ENCODE results near the gene ZBTB12.
"Not testable (repeated sequence)": the region's sequence is repeated elsewhere in the genome, so short reads cannot be mapped to it uniquely, and the experiment has no call there.

Gene ZBTB12

DNA sequence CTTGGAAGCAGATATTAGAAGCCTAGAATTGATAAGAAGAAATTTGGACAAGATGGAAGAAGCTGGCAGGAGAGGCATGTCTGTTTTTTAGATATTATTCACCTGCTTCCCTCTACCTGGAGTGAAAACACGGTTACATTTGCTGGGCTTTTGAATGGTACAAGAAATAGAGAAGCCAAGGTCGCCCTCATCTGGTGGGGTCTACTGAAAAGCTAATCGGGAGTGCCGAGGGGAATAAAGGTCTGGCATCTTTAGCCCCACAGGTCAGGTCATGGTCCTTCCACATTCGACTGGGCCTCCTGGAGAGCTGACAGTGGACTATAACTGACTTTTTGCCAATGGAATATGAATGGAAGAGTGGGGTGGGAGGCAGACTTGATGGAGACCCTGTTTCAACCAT lies 21.1 kb upstream of the ZBTB12 start:
- no peak for DNase-seq (ENCODE audit: low read depth in 2 of 2)

- DNase-seq (ENCODE audit: low read depth in 2 of 2) = no peak
Measured at GRCh38 chr6:31920811-31921210, 18.9 kb upstream of the ZBTB12 start.

GRCh38 chr6:31919624-31920303 lies 17.9 kb upstream of the ZBTB12 start:
- no peak for DNase-seq (ENCODE audit: low read depth in 2 of 2)

- DNase-seq (ENCODE audit: low read depth in 2 of 2) = no peak
Measured at GRCh38 chr6:31918069-31918720, 16.3 kb upstream of the ZBTB12 start.

GRCh38 chr6:31915756-31916155 lies 13.9 kb upstream of the ZBTB12 start:
- no peak for DNase-seq (ENCODE audit: low read depth in 2 of 2)

DNA sequence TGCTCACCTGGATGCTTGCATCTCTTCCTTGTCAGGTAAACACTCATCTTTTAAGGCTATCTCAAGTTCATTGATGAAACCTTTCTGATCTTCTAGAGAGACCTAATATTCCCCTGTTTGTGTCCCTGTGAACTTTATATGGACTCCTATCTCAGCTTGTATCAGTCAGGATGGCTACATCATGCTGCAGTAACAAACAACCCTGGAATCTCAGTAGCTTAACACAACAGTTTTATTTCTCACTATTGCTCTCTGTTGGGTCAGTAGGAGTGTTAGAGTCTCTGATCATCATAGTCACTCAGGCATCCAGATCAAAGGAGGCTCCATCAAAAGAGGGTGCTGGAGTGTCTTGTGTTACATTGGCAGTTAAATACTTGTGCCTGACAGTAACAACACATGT lies 13.5 kb upstream of the ZBTB12 start:
- DNase-seq (ENCODE audit: low read depth in 2 of 2) = no peak

DNA sequence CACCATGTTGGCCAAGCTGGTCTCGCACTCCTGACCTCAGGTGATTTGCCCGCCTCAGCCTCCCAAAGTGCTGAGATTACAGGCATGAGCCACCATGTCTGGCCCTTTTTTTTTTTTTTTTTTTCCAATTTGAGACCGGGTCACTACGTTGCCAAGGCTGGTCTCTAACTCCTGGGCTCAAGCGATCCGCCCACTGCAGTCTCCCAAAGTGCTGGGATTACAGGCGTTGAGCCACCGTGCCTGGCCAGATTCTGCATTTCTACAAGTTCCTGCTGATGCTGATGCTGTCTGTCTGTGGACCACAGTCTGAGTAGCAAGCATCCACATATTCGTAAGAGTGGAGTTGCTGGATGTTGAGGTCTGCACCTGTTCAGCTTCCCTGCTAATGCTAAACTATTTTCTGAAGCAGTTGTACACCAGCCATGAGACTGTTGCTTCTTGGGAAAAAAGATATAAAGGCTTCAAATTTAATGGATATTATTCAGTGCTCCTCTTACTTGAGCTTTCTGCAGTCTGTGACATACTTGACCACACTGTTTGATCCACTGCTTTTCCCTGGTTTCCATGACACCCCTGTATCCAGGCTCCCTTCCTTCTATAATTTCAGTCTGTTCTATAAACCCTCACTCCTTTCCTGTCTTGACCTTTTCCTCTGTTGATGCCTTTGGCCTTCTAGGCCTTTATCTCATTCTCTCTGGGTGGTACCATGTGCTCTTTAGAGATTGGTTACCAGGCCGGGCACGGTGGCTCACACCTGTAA lies 10.1 kb upstream of the ZBTB12 start:
- DNase-seq (ENCODE audit: low read depth in 2 of 2) = no peak

DNA sequence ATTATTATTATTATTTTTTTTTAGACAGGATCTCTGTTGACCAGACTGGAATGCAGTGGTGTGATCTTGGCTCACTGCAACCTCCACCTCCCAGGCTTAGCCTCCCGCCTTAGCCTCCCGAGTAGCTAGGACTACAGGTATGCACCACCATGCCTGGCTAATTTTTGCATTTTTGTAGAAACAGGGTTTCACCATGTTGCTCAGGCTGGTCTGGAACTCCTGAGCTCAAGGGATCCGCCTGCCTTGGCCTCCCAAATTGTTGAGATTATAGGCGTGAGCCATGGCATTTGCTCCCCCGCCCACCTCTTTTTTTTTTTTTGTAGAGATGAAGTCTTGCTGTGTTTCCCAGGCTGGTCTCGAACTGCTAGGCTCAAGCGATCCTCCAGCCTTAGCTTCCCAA lies 7.4 kb upstream of the ZBTB12 start:
- not testable (repeated sequence) for DNase-seq (ENCODE audit: low read depth in 2 of 2)

DNA sequence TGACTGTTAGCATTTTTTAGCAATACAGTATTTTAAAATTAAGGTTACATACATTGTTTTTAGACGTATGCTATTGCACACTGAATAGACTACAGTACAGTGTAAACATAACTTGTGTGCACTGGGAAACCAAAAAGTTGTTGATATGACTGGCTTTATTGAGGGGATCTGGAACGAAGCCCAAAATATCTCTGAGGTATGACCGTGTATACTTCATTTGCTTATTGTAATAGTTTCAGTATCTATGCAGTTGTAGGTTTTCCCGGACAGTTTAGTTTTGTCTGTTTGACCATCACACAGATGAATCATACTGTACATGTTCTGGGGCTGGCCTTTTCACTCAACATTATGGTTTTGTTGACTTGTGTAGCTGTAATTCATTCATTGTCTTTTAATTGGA lies 6.9 kb upstream of the ZBTB12 start:
- DNase-seq (ENCODE audit: low read depth in 2 of 2) = no peak

GRCh38 chr6:31908255-31908654 lies 6.4 kb upstream of the ZBTB12 start:
- DNase-seq (ENCODE audit: low read depth in 2 of 2) = not testable (repeated sequence)

GRCh38 chr6:31907158-31907813 lies 5.4 kb upstream of the ZBTB12 start:
- no peak for DNase-seq (ENCODE audit: low read depth in 2 of 2)

DNA sequence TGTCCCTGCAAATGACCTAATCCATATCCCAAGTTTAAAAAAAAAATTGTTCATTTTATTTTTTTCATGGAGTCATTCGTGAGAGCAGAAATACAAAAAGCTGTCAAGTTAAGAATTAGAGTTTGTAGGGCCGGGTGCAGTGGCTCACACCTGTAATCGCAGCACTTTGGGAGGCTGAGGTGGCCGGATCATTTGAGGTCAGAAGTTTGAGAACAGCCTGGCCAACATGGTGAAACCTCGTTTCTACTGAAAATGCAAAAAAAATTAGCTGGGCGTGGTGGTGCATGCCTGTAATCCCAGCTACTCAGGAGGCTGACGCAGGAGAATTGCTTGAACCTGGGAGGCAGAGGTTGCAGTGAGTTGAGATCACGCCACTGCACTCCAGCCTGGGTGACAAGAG lies 4.8 kb upstream of the ZBTB12 start:
- DNase-seq (ENCODE audit: low read depth in 2 of 2) = not testable (repeated sequence)

GRCh38 chr6:31906122-31906521 lies 4.2 kb upstream of the ZBTB12 start:
- DNase-seq (ENCODE audit: low read depth in 2 of 2) = no peak

DNA sequence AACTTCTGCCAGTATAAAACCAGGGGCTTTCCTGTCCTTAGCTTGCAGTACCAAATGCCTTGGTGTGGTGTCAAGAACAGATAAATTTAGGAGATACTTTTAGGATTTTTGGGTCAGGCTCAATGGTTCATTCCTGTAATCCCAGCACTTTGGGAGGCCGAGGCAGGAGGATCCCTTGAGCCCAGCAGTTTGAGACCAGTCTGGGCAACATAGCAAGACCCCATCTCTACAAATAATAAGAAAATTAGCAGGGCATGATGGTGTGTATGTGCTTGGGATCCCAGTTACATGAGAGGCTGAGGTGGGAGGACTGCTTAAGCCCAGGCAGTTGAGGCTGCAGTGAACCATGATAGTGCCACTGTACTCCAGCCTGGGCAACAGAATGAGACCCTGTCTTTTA lies 3.2 kb upstream of the ZBTB12 start:
- DNase-seq (ENCODE audit: low read depth in 2 of 2) = no peak

- no peak for DNase-seq (ENCODE audit: low read depth in 2 of 2)
Measured at GRCh38 chr6:31903957-31904356, 2.1 kb upstream of the ZBTB12 start.

DNA sequence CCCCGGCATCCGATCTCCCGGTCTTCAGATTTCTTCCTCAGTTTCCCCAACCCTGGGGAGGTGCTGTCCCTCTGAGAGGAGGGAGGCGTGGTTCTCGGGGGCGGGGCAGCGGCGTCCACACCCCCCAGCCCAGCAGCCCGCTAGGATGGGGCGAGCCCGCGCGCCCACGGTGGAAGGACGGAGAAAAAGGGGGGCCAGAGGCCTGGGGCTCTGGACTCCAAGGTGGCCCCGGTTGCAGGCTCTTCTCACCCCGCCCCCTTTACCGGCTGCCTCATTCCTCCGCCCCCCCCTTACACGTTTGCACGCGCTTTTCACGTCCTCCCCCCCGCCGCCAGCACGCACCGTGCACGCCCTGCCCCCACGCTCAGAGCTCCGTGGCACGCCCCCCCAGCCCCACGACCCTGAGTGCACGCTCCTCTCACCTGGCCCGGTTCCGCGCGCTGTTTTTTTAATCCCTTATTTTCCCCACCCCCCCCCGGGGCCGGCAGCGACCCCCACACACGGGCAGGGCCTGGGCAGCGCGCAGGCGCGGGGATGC lies 402 bp downstream of the ZBTB12 start:
- peak in 1 of 2 donors; percentile 43 for DNase-seq (ENCODE audit: low read depth in 2 of 2)

GRCh38 chr6:31900917-31901414 lies 920 bp downstream of the ZBTB12 start:
- DNase-seq (ENCODE audit: low read depth in 2 of 2) = no peak

DNA sequence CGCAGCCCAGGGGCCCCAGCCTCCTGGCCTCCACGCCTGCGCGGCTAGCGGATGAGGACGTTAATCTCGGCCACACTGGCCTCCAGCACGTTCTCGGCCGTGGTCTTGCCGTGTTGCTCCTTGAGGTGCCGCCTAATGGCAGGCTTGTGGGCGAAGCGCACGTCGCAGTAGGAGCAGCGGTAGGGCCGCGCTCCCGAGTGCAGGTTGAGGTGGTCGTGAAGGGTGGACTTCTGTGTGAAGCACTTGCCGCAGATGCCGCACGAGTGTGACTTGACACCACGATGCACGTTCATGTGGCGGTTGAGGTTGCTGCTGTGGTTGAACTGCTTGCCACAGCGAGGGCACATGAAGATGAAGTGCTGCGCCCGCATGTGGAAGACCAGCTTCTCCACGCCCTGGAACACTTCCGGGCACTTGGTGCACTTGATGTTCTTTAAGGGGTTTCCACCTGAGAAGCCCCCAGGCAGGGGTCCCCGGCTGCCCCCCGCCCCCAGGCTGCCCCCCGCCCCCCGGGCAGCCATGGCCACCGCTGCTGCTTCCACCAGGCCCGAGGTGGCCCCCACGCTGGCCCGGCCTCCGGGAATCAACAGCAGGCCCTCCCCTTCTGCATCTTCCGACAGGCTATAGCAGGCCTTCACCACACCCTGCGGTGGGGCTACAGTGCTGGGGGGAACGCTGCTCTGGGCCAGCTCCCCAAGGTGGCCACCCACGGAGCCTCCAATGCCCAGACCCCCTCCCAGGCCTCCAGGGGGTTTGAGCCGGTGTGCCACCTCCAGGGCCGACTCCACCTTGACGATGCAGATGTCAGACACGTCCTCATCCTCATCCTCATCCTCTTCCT lies 1.8 kb downstream of the ZBTB12 start:
- DNase-seq (ENCODE audit: low read depth in 2 of 2) = no peak

DNA sequence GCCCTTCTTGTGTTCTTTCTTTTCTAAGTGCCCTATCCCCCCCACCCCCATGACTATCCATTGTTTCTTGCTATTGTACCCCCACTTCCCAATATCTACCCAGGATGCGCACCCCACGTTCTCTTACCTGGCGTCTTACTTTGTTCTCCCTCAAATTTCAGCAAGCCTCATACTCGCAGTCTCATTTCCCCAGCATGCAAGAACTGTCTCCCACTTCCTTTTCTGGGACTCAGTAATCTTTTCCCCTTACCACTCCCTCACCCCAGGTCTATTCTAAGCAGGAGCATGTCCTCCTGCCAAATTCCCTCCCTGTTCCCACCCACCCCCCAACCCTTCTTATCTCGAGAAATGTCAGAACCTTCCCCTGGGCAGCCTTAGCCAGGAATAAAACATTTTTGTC lies 2.7 kb downstream of the ZBTB12 start:
- no peak for DNase-seq (ENCODE audit: low read depth in 2 of 2)

GRCh38 chr6:31898383-31899011 lies 3.4 kb downstream of the ZBTB12 start:
- DNase-seq (ENCODE audit: low read depth in 2 of 2) = no peak

Data from stimulated activated CD8-positive, alpha-beta memory T cell treated with anti-CD3 and anti-CD28 coated beads, Interleukin-15, amount 100 ng/mL, for 48 hours (primary cell).